ENCODE results near the gene ADK.
"Not testable (repeated sequence)": the region's sequence is repeated elsewhere in the genome, so short reads cannot be mapped to it uniquely, and the experiment has no call there.

Gene ADK

GRCh38 chr10:74117738-74118137, 33.3 kb upstream of the ADK start:
- no peak overlapping the region for H3K4me3 ChIP-seq (ENCODE audit: extremely low read depth, insufficient read depth, low read length, poor library complexity, severe bottlenecking)
- no peaks in the 10 kb centered on the region for H3K9me3 ChIP-seq (ENCODE audit: control insufficient read depth, low read length)
- H3K27ac ChIP-seq (ENCODE audit: low read depth, low read length, severe bottlenecking): no peak overlapping the region
- peaks cover 5% of the 10 kb centered on the region for H3K4me1 ChIP-seq (ENCODE audit: control insufficient read depth, insufficient read depth, low read length, poor library complexity, severe bottlenecking)
- 91 to 99% methylated on average over 4 of the region's 4 CpGs for WGBS, 2 experiments (ENCODE audit: insufficient coverage in 2 of 2)
- peaks cover 94% of the 10 kb centered on the region for H3K36me3 ChIP-seq (ENCODE audit: control insufficient read depth, insufficient read depth, low read length)

GRCh38 chr10:74118804-74119203, 32.2 kb upstream of the ADK start:
- Histone ChIP-seq H3K4me3 (ENCODE audit: extremely low read depth, insufficient read depth, low read length, poor library complexity, severe bottlenecking) (no peak overlapping the region), H3K36me3 (ENCODE audit: control insufficient read depth, insufficient read depth, low read length) (peaks cover 94% of the 10 kb centered on the region), H3K4me1 (ENCODE audit: control insufficient read depth, insufficient read depth, low read length, poor library complexity, severe bottlenecking) (peaks cover 5% of the 10 kb centered on the region), H3K9me3 (ENCODE audit: control insufficient read depth, low read length) (no peaks in the 10 kb centered on the region), H3K27ac (ENCODE audit: low read depth, low read length, severe bottlenecking) (peak overlapping the region; percentile 55)
- WGBS, 2 experiments (ENCODE audit: insufficient coverage in 2 of 2): 94 to 100% methylated on average over 3 of the region's 3 CpGs

GRCh38 chr10:74120911-74121310, 30.1 kb upstream of the ADK start:
- H3K27ac ChIP-seq (ENCODE audit: low read depth, low read length, severe bottlenecking): no peak overlapping the region

GRCh38 chr10:74121368-74121767, 29.7 kb upstream of the ADK start:
- peaks cover 95% of the 10 kb centered on the region for H3K36me3 ChIP-seq (ENCODE audit: control insufficient read depth, insufficient read depth, low read length)
- H3K9me3 ChIP-seq (ENCODE audit: control insufficient read depth, low read length): no peaks in the 10 kb centered on the region
- peaks cover 5% of the 10 kb centered on the region for H3K4me1 ChIP-seq (ENCODE audit: control insufficient read depth, insufficient read depth, low read length, poor library complexity, severe bottlenecking)
- no peak overlapping the region for H3K27ac ChIP-seq (ENCODE audit: low read depth, low read length, severe bottlenecking)
- WGBS, 2 experiments (ENCODE audit: insufficient coverage in 2 of 2): 86 to 100% methylated on average over 1 of the region's 1 CpG
- H3K4me3 ChIP-seq (ENCODE audit: extremely low read depth, insufficient read depth, low read length, poor library complexity, severe bottlenecking): no peak overlapping the region

More at GRCh38 chr10:74120911-74121310, 30.1 kb upstream of the ADK start:
- no peak overlapping the region for H3K4me3 ChIP-seq (ENCODE audit: extremely low read depth, insufficient read depth, low read length, poor library complexity, severe bottlenecking)
- peaks cover 95% of the 10 kb centered on the region for H3K36me3 ChIP-seq (ENCODE audit: control insufficient read depth, insufficient read depth, low read length)
- WGBS, 2 experiments (ENCODE audit: insufficient coverage in 2 of 2): 90% methylated on average over 1 of the region's 1 CpG
- peaks cover 5% of the 10 kb centered on the region for H3K4me1 ChIP-seq (ENCODE audit: control insufficient read depth, insufficient read depth, low read length, poor library complexity, severe bottlenecking)
- no peaks in the 10 kb centered on the region for H3K9me3 ChIP-seq (ENCODE audit: control insufficient read depth, low read length)

GRCh38 chr10:74122060-74122459, 29.0 kb upstream of the ADK start:
- 82 to 88% methylated on average over 2 of the region's 3 CpGs for WGBS, 2 experiments (ENCODE audit: insufficient coverage in 2 of 2)
- Histone ChIP-seq H3K4me1 (ENCODE audit: control insufficient read depth, insufficient read depth, low read length, poor library complexity, severe bottlenecking) (peaks cover 5% of the 10 kb centered on the region), H3K9me3 (ENCODE audit: control insufficient read depth, low read length) (no peaks in the 10 kb centered on the region), H3K4me3 (ENCODE audit: extremely low read depth, insufficient read depth, low read length, poor library complexity, severe bottlenecking) (no peak overlapping the region), H3K27ac (ENCODE audit: low read depth, low read length, severe bottlenecking) (no peak overlapping the region), H3K36me3 (ENCODE audit: control insufficient read depth, insufficient read depth, low read length) (peaks cover 92% of the 10 kb centered on the region)

- H3K4me3 ChIP-seq (ENCODE audit: extremely low read depth, insufficient read depth, low read length, poor library complexity, severe bottlenecking): no peak overlapping the region
- H3K36me3 ChIP-seq (ENCODE audit: control insufficient read depth, insufficient read depth, low read length): peaks cover 92% of the 10 kb centered on the region
- no peak overlapping the region for H3K27ac ChIP-seq (ENCODE audit: low read depth, low read length, severe bottlenecking)
- 43% methylated on average over 1 of the region's 1 CpG; no CpG with 5 or more reads in 1 of the 2 experiments for WGBS, 2 experiments (ENCODE audit: insufficient coverage in 2 of 2)
- no peaks in the 10 kb centered on the region for H3K9me3 ChIP-seq (ENCODE audit: control insufficient read depth, low read length)
- H3K4me1 ChIP-seq (ENCODE audit: control insufficient read depth, insufficient read depth, low read length, poor library complexity, severe bottlenecking): peaks cover 5% of the 10 kb centered on the region
These were observed 27.9 kb upstream of the ADK start for GRCh38 chr10:74123081-74123480.

- WGBS, 2 experiments (ENCODE audit: insufficient coverage in 2 of 2): 97 to 100% methylated on average over 6 of the region's 11 CpGs
- Histone ChIP-seq H3K4me3 (ENCODE audit: extremely low read depth, insufficient read depth, low read length, poor library complexity, severe bottlenecking) (no peak overlapping the region), H3K36me3 (ENCODE audit: control insufficient read depth, insufficient read depth, low read length) (peaks cover 84% of the 10 kb centered on the region), H3K27ac (ENCODE audit: low read depth, low read length, severe bottlenecking) (no peak overlapping the region), H3K9me3 (ENCODE audit: control insufficient read depth, low read length) (no peaks in the 10 kb centered on the region), H3K4me1 (ENCODE audit: control insufficient read depth, insufficient read depth, low read length, poor library complexity, severe bottlenecking) (no peaks in the 10 kb centered on the region)
These were observed 16.8 kb upstream of the ADK start for GRCh38 chr10:74133923-74134820.

GRCh38 chr10:74135452-74135851, 15.6 kb upstream of the ADK start:
- Histone ChIP-seq H3K36me3 (ENCODE audit: control insufficient read depth, insufficient read depth, low read length) (peaks cover 76% of the 10 kb centered on the region), H3K27ac (ENCODE audit: low read depth, low read length, severe bottlenecking) (no peak overlapping the region), H3K4me3 (ENCODE audit: extremely low read depth, insufficient read depth, low read length, poor library complexity, severe bottlenecking) (no peak overlapping the region), H3K9me3 (ENCODE audit: control insufficient read depth, low read length) (no peaks in the 10 kb centered on the region), H3K4me1 (ENCODE audit: control insufficient read depth, insufficient read depth, low read length, poor library complexity, severe bottlenecking) (no peaks in the 10 kb centered on the region)
- WGBS, 2 experiments (ENCODE audit: insufficient coverage in 2 of 2): no CpG with 5 or more reads among the region's 3 CpGs

GRCh38 chr10:74137992-74138391, 13.0 kb upstream of the ADK start:
- Histone ChIP-seq H3K36me3 (ENCODE audit: control insufficient read depth, insufficient read depth, low read length) (peaks cover 54% of the 10 kb centered on the region), H3K4me1 (ENCODE audit: control insufficient read depth, insufficient read depth, low read length, poor library complexity, severe bottlenecking) (no peaks in the 10 kb centered on the region), H3K9me3 (ENCODE audit: control insufficient read depth, low read length) (no peaks in the 10 kb centered on the region), H3K4me3 (ENCODE audit: extremely low read depth, insufficient read depth, low read length, poor library complexity, severe bottlenecking) (no peak overlapping the region), H3K27ac (ENCODE audit: low read depth, low read length, severe bottlenecking) (no peak overlapping the region)
- WGBS, 2 experiments (ENCODE audit: insufficient coverage in 2 of 2): 79 to 94% methylated on average over 2 to 3 of the region's 5 CpGs

- WGBS, 2 experiments (ENCODE audit: insufficient coverage in 2 of 2): 93% methylated on average over 3 of the region's 5 CpGs; no CpG with 5 or more reads in 1 of the 2 experiments
- H3K4me1 ChIP-seq (ENCODE audit: control insufficient read depth, insufficient read depth, low read length, poor library complexity, severe bottlenecking); H3K27ac ChIP-seq (ENCODE audit: low read depth, low read length, severe bottlenecking); H3K9me3 ChIP-seq (ENCODE audit: control insufficient read depth, low read length); H3K4me3 ChIP-seq (ENCODE audit: extremely low read depth, insufficient read depth, low read length, poor library complexity, severe bottlenecking): not testable (repeated sequence)
- H3K36me3 ChIP-seq (ENCODE audit: control insufficient read depth, insufficient read depth, low read length): peaks cover 49% of the 10 kb centered on the region
These were observed 12.4 kb upstream of the ADK start for GRCh38 chr10:74138596-74138995.

GRCh38 chr10:74139981-74140380, 11.0 kb upstream of the ADK start:
- 95 to 98% methylated on average over 18 of the region's 18 CpGs for WGBS, 2 experiments (ENCODE audit: insufficient coverage in 2 of 2)

More at GRCh38 chr10:74139981-74140380, 11.0 kb upstream of the ADK start:
- H3K4me1 ChIP-seq (ENCODE audit: control insufficient read depth, insufficient read depth, low read length, poor library complexity, severe bottlenecking): no peaks in the 10 kb centered on the region
- peaks cover 44% of the 10 kb centered on the region for H3K36me3 ChIP-seq (ENCODE audit: control insufficient read depth, insufficient read depth, low read length)
- H3K4me3 ChIP-seq (ENCODE audit: extremely low read depth, insufficient read depth, low read length, poor library complexity, severe bottlenecking): no peak overlapping the region
- H3K27ac ChIP-seq (ENCODE audit: low read depth, low read length, severe bottlenecking): no peak overlapping the region
- no peaks in the 10 kb centered on the region for H3K9me3 ChIP-seq (ENCODE audit: control insufficient read depth, low read length)

Data from mesodermal cell (in vitro differentiated cells).